ENCODE data around the gene CFI. TPM values are rescaled to one million over a fixed set of nuclear protein-coding genes. Genes with fewer than 3 reads are reported as not detected.

CFI gene
- total RNA-seq, 1 donor from 2014 or later: 426 TPM

GRCh38 chr4:109735566-109736365 lies 66.0 kb downstream of the CFI start:
- DNase-seq (ENCODE audit: low spot score): no peak
- ATAC-seq: peak; percentile 68

- ATAC-seq (no peak), DNase-seq (ENCODE audit: low spot score) (no peak)
Measured at GRCh38 chr4:109733728-109734127, 68.1 kb downstream of the CFI start.

GRCh38 chr4:109730619-109731545 lies 70.9 kb downstream of the CFI start:
- DNase-seq (ENCODE audit: low spot score) (no peak), ATAC-seq (no peak)

- ATAC-seq: peak; percentile 88
- peak; percentile 95 for DNase-seq (ENCODE audit: low spot score)
Measured at GRCh38 chr4:109729718-109730618, 71.8 kb downstream of the CFI start, which contains the start of gene PLA2G12A. TSS of gene PLA2G12A (minus strand) at chr4:109730070. CDS start at chr4:109729809, 261 bp downstream.

- no peak for DNase-seq (ENCODE audit: low spot score)
- no peak for ATAC-seq
Measured at GRCh38 chr4:109729117-109729717, 72.6 kb downstream of the CFI start.

GRCh38 chr4:109728385-109728784 lies 73.4 kb downstream of the CFI start:
- ATAC-seq (no peak), DNase-seq (ENCODE audit: low spot score) (no peak)

- ATAC-seq (no peak), DNase-seq (ENCODE audit: low spot score) (no peak)
Measured at GRCh38 chr4:109723110-109723509, 78.7 kb downstream of the CFI start.

GRCh38 chr4:109722357-109722756 lies 79.4 kb downstream of the CFI start:
- DNase-seq (ENCODE audit: low spot score) (no peak), ATAC-seq (no peak)

GRCh38 chr4:109721033-109721432 lies 80.8 kb downstream of the CFI start:
- DNase-seq (ENCODE audit: low spot score): no peak
- ATAC-seq: no peak

- no peak for ATAC-seq
- DNase-seq (ENCODE audit: low spot score): no peak
Measured at GRCh38 chr4:109719604-109720003, 82.2 kb downstream of the CFI start.

GRCh38 chr4:109718759-109719158 lies 83.0 kb downstream of the CFI start:
- DNase-seq (ENCODE audit: low spot score) (no peak), ATAC-seq (no peak)

- no peak for DNase-seq (ENCODE audit: low spot score)
- no peak for ATAC-seq
Measured at GRCh38 chr4:109713500-109713899, 88.3 kb downstream of the CFI start.

- ATAC-seq: no peak
- DNase-seq (ENCODE audit: low spot score): no peak
Measured at GRCh38 chr4:109708990-109709389, 92.8 kb downstream of the CFI start.

- no peak for ATAC-seq
Measured at GRCh38 chr4:109708435-109708834, 93.4 kb downstream of the CFI start.

GRCh38 chr4:109703664-109704361 lies 98.0 kb downstream of the CFI start:
- ATAC-seq (peak; percentile 27), DNase-seq (ENCODE audit: low spot score) (no peak)

More at GRCh38 chr4:109708435-109708834, 93.4 kb downstream of the CFI start:
- DNase-seq (ENCODE audit: low spot score): no peak

- ATAC-seq (peak; percentile 94), DNase-seq (ENCODE audit: low spot score) (peak; percentile 96)
Measured at GRCh38 chr4:109702950-109703663, 98.7 kb downstream of the CFI start, which contains the start of gene CASP6. TSS of gene CASP6 (minus strand) at chr4:109703445. CDS start at chr4:109703395, 50 bp downstream.

- DNase-seq (ENCODE audit: low spot score): no peak
- no peak for ATAC-seq
Measured at GRCh38 chr4:109701566-109702410, 100.0 kb downstream of the CFI start.

Measured in left lobe of liver (tissue), 2 donors.